IMR-90 (cell line): ENCODE data around the gene RASGRF2. TPM values are rescaled to one million over a fixed set of nuclear protein-coding genes. Genes with fewer than 3 reads are reported as not detected.

Experiments
- ATAC-seq: fragments of 200-7000 bp; cut with Tn5 transposase; 2 replicates; pipeline ENCODE4 v1.9.1; 2020; ENCODE audit warnings: low read depth, mild to moderate bottlenecking, moderate library complexity
- BruUV-seq: library from RNA; stranded (reverse); fragments of 400-500 nt; replicated peaks from 2 replicates; lab custom pipeline; 2021; lab: Mats Ljungman, UMichigan
- CTCF ChIA-PET: fragments of 300-600 bp; formaldehyde crosslinking; extraction: SDS; loops from one replicate; lab custom pipeline; 2021; ENCODE audit warnings: antibody characterized with exemption; lab: Yijun Ruan, JAX
- POLR2A ChIA-PET: fragments of 300-600 bp; sonication (Branson Sonifier 250); formaldehyde crosslinking; loops from one replicate; lab custom pipeline; 2022; ENCODE audit warnings: antibody characterized with exemption; ENCODE audit not compliant: unreplicated experiment; lab: Charles Lee
- DNase-seq: peaks from one replicate; pipeline ENCODE4 v3.0.0; 2013
- H2AFZ ChIP-seq: replicated peaks from 2 replicates; pipeline ENCODE3; 2013; ENCODE audit warnings: low read length, mild to moderate bottlenecking; ENCODE audit not compliant: poor library complexity
- H2AK5ac ChIP-seq: 2 replicates; pipeline ENCODE4 v1.6.1; 2013; ENCODE audit warnings: low read depth, low read length, inconsistent platforms
- H2AK9ac ChIP-seq: replicated peaks from 2 replicates; pipeline ENCODE3; 2013; ENCODE audit warnings: mild to moderate bottlenecking, low read depth, low read length, moderate library complexity; ENCODE audit not compliant: poor library complexity
- H2BK120ac ChIP-seq: 2 replicates; pipeline ENCODE4 v1.6.1; 2013; ENCODE audit warnings: low read depth, low read length, inconsistent platforms
- H2BK15ac ChIP-seq: 3 replicates; pipeline ENCODE4 v1.6.1; 2013; ENCODE audit warnings: low read depth, low read length, inconsistent platforms
- H2BK20ac ChIP-seq: 2 replicates; pipeline ENCODE4 v1.6.1; 2013; ENCODE audit warnings: low read depth, mild to moderate bottlenecking, inconsistent platforms, low read length, moderate library complexity
- H2BK5ac ChIP-seq: 2 replicates; pipeline ENCODE4 v1.6.1; 2013; ENCODE audit warnings: mild to moderate bottlenecking, low read depth, low read length, inconsistent platforms; ENCODE audit not compliant: poor library complexity, severe bottlenecking
- H3K14ac ChIP-seq: replicated peaks from 2 replicates; pipeline ENCODE4 v1.6.1; 2013; ENCODE audit warnings: low read depth, low read length, inconsistent platforms
- H3K18ac ChIP-seq: 2 replicates; pipeline ENCODE4 v1.6.1; 2013; ENCODE audit warnings: low read depth, low read length, control low read depth
- H3K23ac ChIP-seq: 2 replicates; pipeline ENCODE4 v1.6.1; 2013; ENCODE audit warnings: low read depth, low read length, inconsistent platforms
- H3K27ac ChIP-seq: 2 replicates; pipeline ENCODE4 v1.5.1; 2013; ENCODE audit warnings: mild to moderate bottlenecking, control low read depth, low read length; ENCODE audit not compliant: insufficient read depth
- H3K27me3 ChIP-seq: 2 replicates; pipeline ENCODE4 v1.6.1; 2013; ENCODE audit warnings: low read length; ENCODE audit not compliant: control insufficient read depth, insufficient read depth
- H3K36me3 ChIP-seq: 2 replicates; pipeline ENCODE4 v1.6.1; 2013; ENCODE audit warnings: low read length, mixed read lengths; ENCODE audit not compliant: control insufficient read depth, insufficient read depth
- H3K4ac ChIP-seq: 2 replicates; pipeline ENCODE4 v1.6.1; 2013; ENCODE audit warnings: low read depth, low read length, inconsistent platforms
- H3K4me1 ChIP-seq: 2 replicates; pipeline ENCODE4 v1.6.1; 2013; ENCODE audit warnings: low read length, mixed read lengths; ENCODE audit not compliant: control insufficient read depth, insufficient read depth
- H3K4me2 ChIP-seq: 2 replicates; pipeline ENCODE4 v1.6.1; 2013; ENCODE audit warnings: low read depth, mild to moderate bottlenecking, control low read depth, low read length, moderate library complexity
- H3K4me3 ChIP-seq: 2 replicates; pipeline ENCODE4 v1.5.1; 2013; ENCODE audit warnings: low read depth, mild to moderate bottlenecking, control low read depth, low read length, moderate library complexity; ENCODE audit not compliant: insufficient read depth
- H3K56ac ChIP-seq: 2 replicates; pipeline ENCODE4 v1.6.1; 2013; ENCODE audit warnings: low read length, inconsistent platforms; ENCODE audit not compliant: insufficient read depth; ENCODE audit errors: extremely low read depth
- H3K79me1 ChIP-seq, 2 experiments: 2 replicates each; pipeline ENCODE4 v1.6.1; 2013; ENCODE audit warnings: low read length in 2 of 2, inconsistent platforms in 1 of 2, low read depth in 1 of 2
- H3K9ac ChIP-seq: 2 replicates; pipeline ENCODE4 v1.6.1; 2013; ENCODE audit warnings: low read depth, low read length, control low read depth
- H3K9me1 ChIP-seq: 2 replicates; pipeline ENCODE4 v1.6.1; 2013; ENCODE audit warnings: low read length, inconsistent platforms; ENCODE audit not compliant: insufficient read depth
- H3K9me3 ChIP-seq: 2 replicates; pipeline ENCODE4 v1.6.1; 2013; ENCODE audit warnings: low read length; ENCODE audit not compliant: control insufficient read depth, insufficient read depth
- H4K20me1 ChIP-seq: 2 replicates; pipeline ENCODE4 v1.6.1; 2013; ENCODE audit warnings: low read length, inconsistent platforms; ENCODE audit not compliant: insufficient read depth
- H4K5ac ChIP-seq: 2 replicates; pipeline ENCODE4 v1.6.1; 2013; ENCODE audit warnings: mild to moderate bottlenecking, low read depth, low read length, control low read depth
- H4K8ac ChIP-seq, 2 experiments: 2 replicates each; pipeline ENCODE4 v1.6.1; 2013; ENCODE audit warnings: low read depth in 2 of 2, low read length in 2 of 2, control low read depth in 1 of 2, inconsistent platforms in 1 of 2
- H4K91ac ChIP-seq: 2 replicates; pipeline ENCODE4 v1.6.1; 2013; ENCODE audit warnings: low read depth, low read length, inconsistent platforms; ENCODE audit not compliant: insufficient read depth
- BHLHE40 ChIP-seq: fragments of 150-350 bp; IDR thresholded peaks from 2 replicates; pipeline ENCODE4 v1.6.1; 2016; ENCODE audit warnings: mild to moderate bottlenecking, low read depth, low read length
- CEBPB ChIP-seq: IDR thresholded peaks from 2 replicates; pipeline ENCODE4 v1.6.1; 2012; ENCODE audit warnings: low read depth, low read length, improper control_type of control experiment
- CHD1 ChIP-seq: IDR thresholded peaks from 2 replicates; pipeline ENCODE4 v1.6.1; 2012; ENCODE audit warnings: low read depth, low read length, improper control_type of control experiment
- FOS ChIP-seq: fragments of 150-350 bp; IDR thresholded peaks from 2 replicates; pipeline ENCODE4 v1.6.1; 2016; ENCODE audit warnings: low read depth, low read length
- MAFK ChIP-seq: IDR thresholded peaks from 2 replicates; pipeline ENCODE4 v1.6.1; 2012; ENCODE audit warnings: low read depth, low read length, improper control_type of control experiment
- MAZ ChIP-seq: IDR thresholded peaks from 2 replicates; pipeline ENCODE4 v1.6.1; 2012; ENCODE audit warnings: low read depth, mild to moderate bottlenecking, low read length, improper control_type of control experiment, moderate library complexity, borderline replicate concordance
- MXI1 ChIP-seq: IDR thresholded peaks from 2 replicates; pipeline ENCODE4 v1.6.1; 2012; ENCODE audit warnings: low read depth, mild to moderate bottlenecking, low read length, moderate library complexity, borderline replicate concordance
- NFE2L2 ChIP-seq: fragments of 150-350 bp; IDR thresholded peaks from 2 replicates; pipeline ENCODE4 v1.6.1; 2016; ENCODE audit warnings: low read depth, mild to moderate bottlenecking, low read length
- POLR2A ChIP-seq: IDR thresholded peaks from 2 replicates; pipeline ENCODE4 v1.6.1; 2012; ENCODE audit warnings: mild to moderate bottlenecking, low read depth, low read length
- RCOR1 ChIP-seq: IDR thresholded peaks from 2 replicates; pipeline ENCODE4 v1.6.1; 2012; ENCODE audit warnings: mild to moderate bottlenecking, low read length, improper control_type of control experiment; ENCODE audit not compliant: insufficient replicate concordance
- RFX5 ChIP-seq: IDR thresholded peaks from 2 replicates; pipeline ENCODE4 v1.8.0; 2012; ENCODE audit warnings: low read depth, mild to moderate bottlenecking, low read length, moderate library complexity
- SMC3 ChIP-seq: fragments of 150-350 bp; IDR thresholded peaks from 2 replicates; pipeline ENCODE4 v1.6.1; 2016; ENCODE audit warnings: low read depth, mild to moderate bottlenecking, antibody characterized with exemption, low read length, moderate library complexity
- WGBS, 2 experiments: methylation state at CpG; one replicate each; pipeline versions ENCODE4 v1.1.5 to v1.1.7; 2013; ENCODE audit warnings: missing lambda C conversion rate in 2 of 2; ENCODE audit not compliant: insufficient read length in 1 of 2; ENCODE audit errors: extremely low coverage in 2 of 2; 5-methylcytosine and 5-hydroxymethylcytosine counted together
- dilution Hi-C: fragments of 300-500 bp; cut with HindIII; formaldehyde crosslinking; loops from one replicate; pipeline ENCODE4 v1.14.3; 2018; ENCODE audit warnings: low sequenced_read_pairs; ENCODE audit not compliant: unreplicated experiment
- in situ Hi-C: fragments of 300-500 bp; cut with MboI; formaldehyde crosslinking; loops from 3 replicates; pipeline ENCODE4 v1.14.3; 2019; ENCODE audit warnings: low sequenced_read_pairs, inconsistent platforms, mixed read lengths
- intact Hi-C: fragments of 100-400 bp; cut with micrococcal nuclease; formaldehyde crosslinking; loops from 2 replicates; pipeline ENCODE4 v1.10.0; 2022
- polyA plus RNA-seq, 3 experiments: library from polyadenylated mRNA; depleted of rRNA; stranded (reverse); fragments of >200 nt; gene quantifications; 2 replicates each; pipeline ENCODE4 v1.2.3, GENCODE V29; 2012; ENCODE audit warnings: low replicate concordance in 1 of 3
- total RNA-seq: library from RNA; depleted of rRNA; stranded (reverse); fragments of >200 nt; gene quantifications from 2 replicates; pipeline ENCODE4 v1.2.3, GENCODE V29; 2012
- TF ChIP-seq, protein P1 (sequence below): fragments of 150-350 bp; IDR thresholded peaks from 2 replicates; pipeline ENCODE4 v1.6.1; 2016; ENCODE audit warnings: low read depth, mild to moderate bottlenecking, low read length, moderate library complexity, borderline replicate concordance

The RASGRF2 gene
- total and polyA plus RNA-seq, 2 of the 4 experiments (the other 2 are of a cell fraction) = 2.9 to 5.0 TPM

DNA sequence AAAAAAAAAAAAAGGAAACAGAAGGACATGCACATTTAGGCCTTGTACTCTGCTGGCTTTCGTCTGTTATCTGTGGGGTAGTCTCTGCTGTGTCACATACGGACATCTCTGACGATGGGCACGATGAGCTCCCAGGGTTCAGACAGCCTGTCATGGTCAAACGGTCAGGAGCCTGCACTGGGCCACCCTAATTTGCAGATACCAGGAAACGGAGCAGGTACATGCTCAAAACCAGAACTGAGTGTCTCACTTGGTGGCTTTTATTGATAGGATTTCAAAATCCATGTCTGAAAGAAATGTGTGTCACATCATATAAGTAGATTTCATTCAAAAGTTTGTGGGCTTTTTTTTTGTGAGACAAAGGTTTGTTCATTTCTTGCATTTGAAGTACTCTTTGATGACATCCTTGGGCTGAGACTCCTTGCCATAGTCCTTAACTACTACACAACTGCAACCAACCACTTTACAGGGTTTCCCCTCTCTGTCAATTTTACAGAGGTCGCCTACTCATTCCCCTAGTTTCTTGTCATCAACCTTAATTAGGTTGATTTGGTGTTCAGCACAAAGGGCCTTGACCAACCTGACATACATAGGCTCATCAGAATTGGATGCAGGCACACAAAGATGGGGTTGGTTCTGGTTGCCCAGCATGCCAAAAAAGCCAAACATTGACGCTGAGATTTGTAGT lies 281.9 kb downstream of the RASGRF2 start:
- H4K91ac ChIP-seq = no peak overlapping the region
- no peak overlapping the region for H2AFZ ChIP-seq
- H4K20me1 ChIP-seq = no peaks in the 10 kb centered on the region
- no peaks in the 10 kb centered on the region for H3K4me1 ChIP-seq
- ChIA-PET POLR2A (no interaction called here), CTCF (no interaction called here)
- H3K4me2 ChIP-seq = no peak overlapping the region
- no peaks in the 10 kb centered on the region for H3K27me3 ChIP-seq
- peaks cover 4 to 5% of the 10 kb centered on the region in 2 experiments; a peak in 1 of 4 replicates for H3K79me1 ChIP-seq
- no peak overlapping the region for H2BK5ac ChIP-seq
- WGBS, 2 experiments = 82% methylated on average over 4 of the region's 8 CpGs; no CpG with 5 or more reads in 1 of the 2 experiments
- no peak overlapping the region for H3K4ac ChIP-seq
- no peak overlapping the region for H4K8ac ChIP-seq
- no peak overlapping the region for H3K23ac ChIP-seq
- H3K27ac ChIP-seq = no peak overlapping the region
- no peak overlapping the region for H2AK9ac ChIP-seq
- no peaks in the 10 kb centered on the region for H3K36me3 ChIP-seq
- no peak overlapping the region for H2BK15ac ChIP-seq
- no peak overlapping the region for H3K56ac ChIP-seq
- no peak for DNase-seq
- intact Hi-C loops = loop anchor here (10.0 kb wide), 1 partner anchor 53 kb away; no protein-coding TSS in a partner anchor
- H3K18ac ChIP-seq = no peak overlapping the region
- in situ Hi-C loops = no loop called here
- H3K4me3 ChIP-seq = no peak overlapping the region
- no peak for TF ChIP-seq MXI1
- no peak for TF ChIP-seq RFX5
- TF ChIP-seq NFE2L2 = no peak
- no peak for TF ChIP-seq FOS
- TF ChIP-seq, protein P1, sequence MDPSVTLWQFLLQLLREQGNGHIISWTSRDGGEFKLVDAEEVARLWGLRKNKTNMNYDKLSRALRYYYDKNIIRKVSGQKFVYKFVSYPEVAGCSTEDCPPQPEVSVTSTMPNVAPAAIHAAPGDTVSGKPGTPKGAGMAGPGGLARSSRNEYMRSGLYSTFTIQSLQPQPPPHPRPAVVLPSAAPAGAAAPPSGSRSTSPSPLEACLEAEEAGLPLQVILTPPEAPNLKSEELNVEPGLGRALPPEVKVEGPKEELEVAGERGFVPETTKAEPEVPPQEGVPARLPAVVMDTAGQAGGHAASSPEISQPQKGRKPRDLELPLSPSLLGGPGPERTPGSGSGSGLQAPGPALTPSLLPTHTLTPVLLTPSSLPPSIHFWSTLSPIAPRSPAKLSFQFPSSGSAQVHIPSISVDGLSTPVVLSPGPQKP = no peak
- no peak for TF ChIP-seq MAFK
- no peak for TF ChIP-seq CHD1
- TF ChIP-seq RCOR1 = no peak
- no peak for TF ChIP-seq CEBPB
- TF ChIP-seq BHLHE40 = no peak
- no peak for TF ChIP-seq POLR2A
- TF ChIP-seq MAZ = no peak
- no peak for TF ChIP-seq SMC3
- no peaks in the 10 kb centered on the region for H3K9me3 ChIP-seq
- H3K14ac ChIP-seq = no peak overlapping the region
- no TSS peak for BruUV-seq
- H2BK20ac ChIP-seq = no peak overlapping the region
- H3K9ac ChIP-seq = no peak overlapping the region
- H2BK120ac ChIP-seq = no peak overlapping the region
- no peak overlapping the region for H4K5ac ChIP-seq
- no peak for ATAC-seq
- H3K9me1 ChIP-seq = peaks cover 24% of the 10 kb centered on the region
- dilution Hi-C loops = no loop called here
- H2AK5ac ChIP-seq = no peak overlapping the region
